Measurements from ENCODE around the gene TRANK1.

The TRANK1 gene

GRCh38 chr3:36833160-36833814 is 111.6 kb downstream of the TRANK1 start:
- DNase-seq (ENCODE audit: low read depth in 2 of 2), result no peak
- TF ChIP-seq CTCF (IDR thresholded peaks at IDR 0.05; ENCODE audit: low read depth, low read length), result no peak

GRCh38 chr3:36832406-36832805 is 112.4 kb downstream of the TRANK1 start:
- H3K4me3 ChIP-seq (replicated peaks in 1 of 2; ENCODE audit: low read depth in 2 of 2, low read length in 2 of 2), result no peak overlapping the region
- DNase-seq (ENCODE audit: low read depth in 2 of 2), result no peak
- TF ChIP-seq CTCF (IDR thresholded peaks at IDR 0.05; ENCODE audit: low read depth, low read length), result no peak

More at GRCh38 chr3:36833160-36833814, 111.6 kb downstream of the TRANK1 start:
- no peak overlapping the region for H3K4me3 ChIP-seq (replicated peaks in 1 of 2; ENCODE audit: low read depth in 2 of 2, low read length in 2 of 2)

GRCh38 chr3:36827133-36827532 is 117.7 kb downstream of the TRANK1 start:
- no peak for TF ChIP-seq CTCF (IDR thresholded peaks at IDR 0.05; ENCODE audit: low read depth, low read length)
- no peak for DNase-seq (ENCODE audit: low read depth in 2 of 2)
- H3K4me3 ChIP-seq (replicated peaks in 1 of 2; ENCODE audit: low read depth in 2 of 2, low read length in 2 of 2), result no peak overlapping the region

GRCh38 chr3:36826240-36826639 is 118.6 kb downstream of the TRANK1 start:
- no peak for DNase-seq (ENCODE audit: low read depth in 2 of 2)
- TF ChIP-seq CTCF (IDR thresholded peaks at IDR 0.05; ENCODE audit: low read depth, low read length), result no peak

GRCh38 chr3:36824443-36824842 is 120.4 kb downstream of the TRANK1 start:
- H3K4me3 ChIP-seq (replicated peaks in 1 of 2; ENCODE audit: low read depth in 2 of 2, low read length in 2 of 2), result no peak overlapping the region
- DNase-seq (ENCODE audit: low read depth in 2 of 2), result no peak
- no peak for TF ChIP-seq CTCF (IDR thresholded peaks at IDR 0.05; ENCODE audit: low read depth, low read length)

More at GRCh38 chr3:36826240-36826639, 118.6 kb downstream of the TRANK1 start:
- no peak overlapping the region for H3K4me3 ChIP-seq (replicated peaks in 1 of 2; ENCODE audit: low read depth in 2 of 2, low read length in 2 of 2)

- no peak for TF ChIP-seq CTCF (IDR thresholded peaks at IDR 0.05; ENCODE audit: low read depth, low read length)
Measured at GRCh38 chr3:36823806-36824205, 121.0 kb downstream of the TRANK1 start.

GRCh38 chr3:36820083-36820482 is 124.8 kb downstream of the TRANK1 start:
- TF ChIP-seq CTCF (IDR thresholded peaks at IDR 0.05; ENCODE audit: low read depth, low read length), result no peak
- no peak overlapping the region for H3K4me3 ChIP-seq (replicated peaks in 1 of 2; ENCODE audit: low read depth in 2 of 2, low read length in 2 of 2)
- DNase-seq (ENCODE audit: low read depth in 2 of 2), result no peak

More at GRCh38 chr3:36823806-36824205, 121.0 kb downstream of the TRANK1 start:
- no peak for DNase-seq (ENCODE audit: low read depth in 2 of 2)
- no peak overlapping the region for H3K4me3 ChIP-seq (replicated peaks in 1 of 2; ENCODE audit: low read depth in 2 of 2, low read length in 2 of 2)

Data from cardiac fibroblast (primary cell).